ENCODE measurements around the gene MCM8. TPM values are rescaled to one million over a fixed set of nuclear protein-coding genes. Genes with fewer than 3 reads are reported as not detected.

Gene MCM8
- total and polyA plus RNA-seq, 4 donors = 0.49 to 11.0 (median 1.5) TPM

DNA sequence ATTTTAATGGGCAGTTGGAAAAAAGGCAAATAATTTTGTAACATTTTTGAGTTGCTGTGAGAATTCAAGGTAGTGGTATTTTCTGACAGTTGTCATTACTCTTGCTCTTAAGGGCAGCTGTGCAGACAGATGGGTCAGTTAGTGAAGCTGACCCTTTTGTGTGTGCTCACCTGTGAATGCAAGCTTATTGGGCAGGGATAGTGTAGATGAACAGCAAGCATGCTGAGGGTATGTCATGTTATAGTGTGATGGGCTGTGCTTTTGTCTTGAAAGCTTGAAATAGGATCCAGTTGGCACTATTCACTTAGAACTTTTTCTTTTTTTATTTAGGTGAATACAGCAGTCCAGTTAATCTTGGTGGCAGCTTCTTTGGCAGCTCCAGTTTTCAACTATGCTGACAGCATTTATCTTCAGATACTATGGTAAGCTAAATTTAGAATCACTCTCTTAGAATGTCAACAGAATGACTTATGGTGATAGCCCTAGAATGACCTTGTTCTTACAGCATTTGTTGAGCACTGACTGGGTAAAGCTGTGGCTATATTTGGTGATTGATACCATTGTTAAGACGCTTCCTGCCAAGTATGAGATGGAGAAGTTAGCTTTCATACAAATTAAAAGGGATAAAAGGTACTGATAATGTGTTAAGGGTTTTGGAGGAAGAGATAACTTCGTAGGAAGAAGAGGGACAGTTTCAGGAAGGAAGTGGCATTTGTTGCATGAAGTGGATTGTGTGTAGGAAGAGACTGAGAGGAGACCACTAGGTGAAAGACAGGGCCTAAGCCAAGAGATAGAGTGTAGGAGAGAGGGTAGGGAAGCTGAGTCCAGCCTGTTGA is 83.9 kb downstream of the MCM8 start:
- 70% methylated on average over 2 of the region's 2 CpGs for WGBS
- Histone ChIP-seq H3K4me3 (ENCODE audit: low read depth in 1 of 3, low read length in 3 of 3) (no peak overlapping the region), H3K36me3 (ENCODE audit: control insufficient read depth in 4 of 4, insufficient read depth in 3 of 4, low read depth in 1 of 4, low read length in 3 of 4) (peaks cover 13 to 61% (median 50%) of the 10 kb centered on the region in 4 donors), H3K9me3 (ENCODE audit: control insufficient read depth in 4 of 4, low read length in 3 of 4) (no peaks in the 10 kb centered on the region), H3K27me3 (ENCODE audit: control insufficient read depth in 4 of 4, insufficient read depth in 4 of 4, low read length in 3 of 4) (no peaks in the 10 kb centered on the region), H3K4me1 (ENCODE audit: control insufficient read depth in 4 of 4, insufficient read depth in 4 of 4, low read length in 3 of 4) (peaks cover 0 to 4% (median 1%) of the 10 kb centered on the region in 4 donors), H3K9ac (ENCODE audit: low read depth in 1 of 2, low read length in 2 of 2) (no peak overlapping the region), H3K27ac (ENCODE audit: low read depth in 1 of 2, low read length in 2 of 2) (no peak overlapping the region)
- DNase-seq (ENCODE audit: low spot score) = no peak
- no peak for TF ChIP-seq ZBTB33 (IDR thresholded peaks at IDR 0.05)

DNA sequence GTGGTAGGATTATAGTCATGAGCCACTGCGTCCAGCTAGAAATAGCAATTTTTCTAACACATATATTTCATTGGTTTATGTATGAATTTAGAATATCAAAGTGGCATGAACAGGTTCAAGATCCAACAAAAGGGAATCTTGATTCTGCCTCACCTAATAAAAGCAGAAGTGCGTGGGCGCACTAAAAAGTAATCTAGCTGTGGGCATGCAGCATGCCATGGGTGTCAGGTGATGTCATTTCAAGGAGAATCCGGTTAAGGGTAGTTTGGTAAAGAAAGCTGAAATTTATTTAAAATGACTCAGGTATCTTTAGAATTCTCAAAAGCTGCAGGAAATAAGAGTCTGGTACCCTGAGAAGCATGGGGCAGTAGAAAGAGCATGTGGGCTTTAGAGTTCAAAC is 85.8 kb downstream of the MCM8 start:
- Histone ChIP-seq H3K4me1 (ENCODE audit: control insufficient read depth in 4 of 4, insufficient read depth in 4 of 4, low read length in 3 of 4) (peaks cover 0 to 2% (median 0%) of the 10 kb centered on the region in 4 donors), H3K9ac (ENCODE audit: low read depth in 1 of 2, low read length in 2 of 2) (no peak overlapping the region), H3K36me3 (ENCODE audit: control insufficient read depth in 4 of 4, insufficient read depth in 3 of 4, low read depth in 1 of 4, low read length in 3 of 4) (peaks cover 19 to 74% (median 65%) of the 10 kb centered on the region in 4 donors), H3K9me3 (ENCODE audit: control insufficient read depth in 4 of 4, low read length in 3 of 4) (no peaks in the 10 kb centered on the region), H3K4me3 (ENCODE audit: low read depth in 1 of 3, low read length in 3 of 3) (no peak overlapping the region), H3K27ac (ENCODE audit: low read depth in 1 of 2, low read length in 2 of 2) (no peak overlapping the region), H3K27me3 (ENCODE audit: control insufficient read depth in 4 of 4, insufficient read depth in 4 of 4, low read length in 3 of 4) (no peaks in the 10 kb centered on the region)
- no peak for TF ChIP-seq RXRA (IDR thresholded peaks at IDR 0.05)
- no peak for TF ChIP-seq RAD21 (IDR thresholded peaks at IDR 0.05)
- no peak for TF ChIP-seq NR2F2 (IDR thresholded peaks at IDR 0.05)
- TF ChIP-seq YY1 (IDR thresholded peaks at IDR 0.05) = no peak
- TF ChIP-seq SP1 (IDR thresholded peaks at IDR 0.05) = no peak
- TF ChIP-seq, protein P1, sequence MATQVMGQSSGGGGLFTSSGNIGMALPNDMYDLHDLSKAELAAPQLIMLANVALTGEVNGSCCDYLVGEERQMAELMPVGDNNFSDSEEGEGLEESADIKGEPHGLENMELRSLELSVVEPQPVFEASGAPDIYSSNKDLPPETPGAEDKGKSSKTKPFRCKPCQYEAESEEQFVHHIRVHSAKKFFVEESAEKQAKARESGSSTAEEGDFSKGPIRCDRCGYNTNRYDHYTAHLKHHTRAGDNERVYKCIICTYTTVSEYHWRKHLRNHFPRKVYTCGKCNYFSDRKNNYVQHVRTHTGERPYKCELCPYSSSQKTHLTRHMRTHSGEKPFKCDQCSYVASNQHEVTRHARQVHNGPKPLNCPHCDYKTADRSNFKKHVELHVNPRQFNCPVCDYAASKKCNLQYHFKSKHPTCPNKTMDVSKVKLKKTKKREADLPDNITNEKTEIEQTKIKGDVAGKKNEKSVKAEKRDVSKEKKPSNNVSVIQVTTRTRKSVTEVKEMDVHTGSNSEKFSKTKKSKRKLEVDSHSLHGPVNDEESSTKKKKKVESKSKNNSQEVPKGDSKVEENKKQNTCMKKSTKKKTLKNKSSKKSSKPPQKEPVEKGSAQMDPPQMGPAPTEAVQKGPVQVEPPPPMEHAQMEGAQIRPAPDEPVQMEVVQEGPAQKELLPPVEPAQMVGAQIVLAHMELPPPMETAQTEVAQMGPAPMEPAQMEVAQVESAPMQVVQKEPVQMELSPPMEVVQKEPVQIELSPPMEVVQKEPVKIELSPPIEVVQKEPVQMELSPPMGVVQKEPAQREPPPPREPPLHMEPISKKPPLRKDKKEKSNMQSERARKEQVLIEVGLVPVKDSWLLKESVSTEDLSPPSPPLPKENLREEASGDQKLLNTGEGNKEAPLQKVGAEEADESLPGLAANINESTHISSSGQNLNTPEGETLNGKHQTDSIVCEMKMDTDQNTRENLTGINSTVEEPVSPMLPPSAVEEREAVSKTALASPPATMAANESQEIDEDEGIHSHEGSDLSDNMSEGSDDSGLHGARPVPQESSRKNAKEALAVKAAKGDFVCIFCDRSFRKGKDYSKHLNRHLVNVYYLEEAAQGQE (IDR thresholded peaks at IDR 0.05) = no peak
- TF ChIP-seq TAF1 (conservative IDR thresholded peaks at IDR 0.05) = no peak
- TF ChIP-seq HNF4G (IDR thresholded peaks at IDR 0.05) = no peak
- no peak for TF ChIP-seq JUND (IDR thresholded peaks at IDR 0.05)
- no peak for TF ChIP-seq CTCF (IDR thresholded peaks at IDR 0.05; ENCODE audit: low read depth, low read length, missing input control)
- no peak for DNase-seq (ENCODE audit: low spot score)
- 96% methylated on average over 4 of the region's 4 CpGs for WGBS

All from liver (tissue), 9 donors.